ENCODE measurements around the gene QTRT2. TPM values are rescaled to one million over a fixed set of nuclear protein-coding genes. Genes with fewer than 3 reads are reported as not detected.
A peak's percentile ranks its signal among the peaks of the same experiment; 100 is the strongest.

Gene QTRT2
- total RNA-seq, 2 experiments from 2014 or later, result 23.0 to 27.8 TPM

DNA sequence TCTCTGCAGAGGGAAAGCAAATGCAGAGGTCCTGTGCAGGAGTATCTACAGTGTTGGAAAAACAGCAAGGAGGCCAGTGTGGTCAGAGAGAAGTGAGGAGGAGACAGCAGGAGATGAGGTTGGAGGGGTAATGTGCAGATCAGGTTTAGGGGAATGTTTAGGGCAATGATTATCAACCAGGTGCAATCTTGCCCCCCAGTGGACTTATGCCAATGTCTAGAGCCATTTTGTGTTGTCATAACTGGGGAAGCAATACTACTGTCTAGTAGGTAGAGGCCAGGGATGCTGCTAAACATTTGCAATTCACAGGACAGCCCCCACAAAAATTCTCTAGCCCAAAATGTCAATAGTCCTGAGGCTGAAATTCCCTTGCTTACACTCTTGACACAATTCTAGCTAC, 13.3 kb upstream of the QTRT2 start:
- no peaks in the 10 kb centered on the region for H3K27me3 Mint-ChIP-seq (ENCODE audit: low read depth)
- peaks cover 3% of the 10 kb centered on the region for H3K36me3 Mint-ChIP-seq (ENCODE audit: low read depth)
- CTCF ChIA-PET, result no interaction called here
- H3K4me3 Mint-ChIP-seq, result no peak overlapping the region
- no peaks in the 10 kb centered on the region for H3K4me1 Mint-ChIP-seq (ENCODE audit: low read depth)
- intact Hi-C loops (cut with micrococcal nuclease), result no loop called here
- no peak overlapping the region for H3K27ac Mint-ChIP-seq
- H3K9me3 Mint-ChIP-seq, result peaks cover 1% of the 10 kb centered on the region
- DNase-seq, result no peak

DNA sequence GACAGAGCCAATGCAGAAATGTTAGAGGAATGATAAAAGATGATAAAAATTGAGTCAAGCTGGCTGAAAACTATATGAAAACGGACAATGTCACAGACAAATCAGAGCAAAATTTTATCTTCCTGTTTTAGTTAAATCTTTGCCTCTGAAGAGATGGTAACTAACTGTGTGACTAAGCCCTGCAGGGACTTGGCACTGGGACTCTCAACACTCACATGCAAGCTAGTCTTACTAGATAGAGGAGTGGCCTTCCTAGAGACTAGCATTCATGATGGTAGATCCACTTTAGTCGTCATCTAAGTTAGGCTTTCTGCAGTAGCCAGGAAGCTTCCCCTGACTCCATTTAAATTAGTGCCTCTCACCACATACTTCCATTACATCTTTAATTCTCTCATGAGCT, 4.3 kb upstream of the QTRT2 start:
- H3K27ac Mint-ChIP-seq, result no peak overlapping the region
- no peak for DNase-seq
- CTCF ChIA-PET, result interaction anchor here (0.8 to 1.1 kb wide), 3 partner anchors 12 to 306 kb away, joined by 3 read pairs; partner anchors contain the start of gene ATP6V1A
- intact Hi-C loops (cut with micrococcal nuclease), result no loop called here
- peaks cover 5% of the 10 kb centered on the region for H3K4me1 Mint-ChIP-seq (ENCODE audit: low read depth)
- H3K9me3 Mint-ChIP-seq, result no peaks in the 10 kb centered on the region
- H3K4me3 Mint-ChIP-seq, result no peak overlapping the region
- no peaks in the 10 kb centered on the region for H3K27me3 Mint-ChIP-seq (ENCODE audit: low read depth)
- no peaks in the 10 kb centered on the region for H3K36me3 Mint-ChIP-seq (ENCODE audit: low read depth)

DNA sequence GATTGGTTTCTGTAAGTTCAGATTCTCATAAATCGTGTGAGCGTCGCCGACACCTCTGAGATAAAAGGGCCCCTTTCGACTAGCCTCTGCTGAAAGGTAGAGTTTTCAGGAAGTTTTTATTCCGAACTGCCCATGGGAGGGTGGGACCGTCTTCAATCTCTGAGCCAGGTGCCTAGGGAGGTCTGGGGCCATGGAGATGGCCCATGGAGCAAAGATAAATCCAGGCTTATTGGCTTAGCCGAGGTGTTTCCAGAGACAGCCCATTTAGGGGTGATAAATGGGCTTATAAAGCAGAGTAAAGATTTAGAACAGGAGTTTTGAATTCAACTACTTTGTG, 442 bp downstream of the QTRT2 start:
- H3K36me3 Mint-ChIP-seq (ENCODE audit: low read depth), result peaks cover 4% of the 10 kb centered on the region
- no peaks in the 10 kb centered on the region for H3K27me3 Mint-ChIP-seq (ENCODE audit: low read depth)
- CTCF ChIA-PET, result no interaction called here
- DNase-seq, result no peak
- H3K27ac Mint-ChIP-seq, result peak overlapping the region; percentile 95
- peaks cover 42% of the 10 kb centered on the region for H3K4me1 Mint-ChIP-seq (ENCODE audit: low read depth)
- intact Hi-C loops (cut with micrococcal nuclease), result loop anchor here (5.0 kb wide), 1 partner anchor 525 kb away; the partner anchor contains the start of gene SIDT1
- peak overlapping the region; percentile 97 for H3K4me3 Mint-ChIP-seq
- H3K9me3 Mint-ChIP-seq, result no peaks in the 10 kb centered on the region

- Mint-ChIP-seq H3K4me1 (ENCODE audit: low read depth) (peaks cover 51% of the 10 kb centered on the region), H3K27me3 (ENCODE audit: low read depth) (no peaks in the 10 kb centered on the region), H3K27ac (no peak overlapping the region), H3K36me3 (ENCODE audit: low read depth) (peaks cover 5% of the 10 kb centered on the region), H3K4me3 (peak overlapping the region; percentile 25), H3K9me3 (no peaks in the 10 kb centered on the region)
- CTCF ChIA-PET, result no interaction called here
- DNase-seq, result no peak
- intact Hi-C loops (cut with micrococcal nuclease), result loop anchor here (5.0 kb wide), 1 partner anchor 526 kb away; the partner anchor contains the start of gene SIDT1
Observed at GRCh38 chr3:114058646-114059045, 2.1 kb downstream of the QTRT2 start.

- H3K36me3 Mint-ChIP-seq (ENCODE audit: low read depth), result peaks cover 18% of the 10 kb centered on the region
- H3K27me3 Mint-ChIP-seq (ENCODE audit: low read depth), result no peaks in the 10 kb centered on the region
- no peak for DNase-seq
- no peak overlapping the region for H3K27ac Mint-ChIP-seq
- no peaks in the 10 kb centered on the region for H3K9me3 Mint-ChIP-seq
- H3K4me1 Mint-ChIP-seq (ENCODE audit: low read depth), result peaks cover 46% of the 10 kb centered on the region
- H3K4me3 Mint-ChIP-seq, result no peak overlapping the region
- CTCF ChIA-PET, result no interaction called here
- intact Hi-C loops (cut with micrococcal nuclease), result no loop called here
Observed at GRCh38 chr3:114060906-114061655, 4.5 kb downstream of the QTRT2 start.

DNA sequence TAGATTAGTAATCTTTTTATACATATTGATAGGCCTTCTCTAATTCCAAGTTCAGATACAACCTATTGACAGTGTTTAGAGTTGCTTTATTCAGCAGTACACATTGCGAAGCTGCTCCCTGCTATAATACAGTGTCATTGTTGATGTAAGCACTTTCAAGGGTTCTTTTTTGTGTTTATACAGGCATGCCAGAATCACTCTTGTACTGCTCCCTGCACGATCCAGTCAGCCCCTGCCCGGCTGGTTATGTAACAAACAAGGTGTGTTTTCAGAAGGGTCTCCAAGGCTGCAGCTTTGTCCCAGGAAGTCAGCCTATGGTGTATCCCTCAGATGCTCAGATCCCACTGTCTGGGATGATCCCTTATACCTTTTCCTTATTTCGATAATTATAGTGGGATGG, 11.3 kb downstream of the QTRT2 start:
- CTCF ChIA-PET, result no interaction called here
- DNase-seq, result no peak
- no peaks in the 10 kb centered on the region for H3K9me3 Mint-ChIP-seq
- no peak overlapping the region for H3K4me3 Mint-ChIP-seq
- no peak overlapping the region for H3K27ac Mint-ChIP-seq
- intact Hi-C loops (cut with micrococcal nuclease), result no loop called here
- H3K27me3 Mint-ChIP-seq (ENCODE audit: low read depth), result no peaks in the 10 kb centered on the region
- H3K4me1 Mint-ChIP-seq (ENCODE audit: low read depth), result peaks cover 2% of the 10 kb centered on the region
- H3K36me3 Mint-ChIP-seq (ENCODE audit: low read depth), result peaks cover 37% of the 10 kb centered on the region

DNA sequence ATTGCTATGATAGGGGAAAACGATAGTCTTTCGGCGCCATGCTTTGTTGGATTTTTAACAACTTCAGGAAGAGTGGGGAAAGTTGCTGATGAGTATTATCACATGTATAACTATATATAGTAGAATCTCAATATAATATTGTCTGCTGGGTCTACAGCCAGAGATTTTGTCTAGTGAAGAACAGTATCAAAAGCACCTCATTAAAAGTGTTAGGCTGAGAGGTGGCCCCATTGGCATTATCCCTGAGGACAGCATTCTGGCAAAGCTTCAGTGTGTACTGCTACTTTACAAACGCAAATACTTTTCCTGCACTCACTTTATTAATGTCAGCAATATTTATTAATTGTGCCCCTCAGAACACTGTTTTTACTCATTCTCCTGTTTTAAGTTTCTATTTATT, 11.8 kb downstream of the QTRT2 start:
- Mint-ChIP-seq H3K4me1 (ENCODE audit: low read depth) (no peaks in the 10 kb centered on the region), H3K4me3 (no peak overlapping the region), H3K9me3 (no peaks in the 10 kb centered on the region), H3K27ac (no peak overlapping the region), H3K27me3 (ENCODE audit: low read depth) (no peaks in the 10 kb centered on the region), H3K36me3 (ENCODE audit: low read depth) (peaks cover 40% of the 10 kb centered on the region)
- DNase-seq, result no peak
- CTCF ChIA-PET, result no interaction called here
- intact Hi-C loops (cut with micrococcal nuclease), result no loop called here

DNA sequence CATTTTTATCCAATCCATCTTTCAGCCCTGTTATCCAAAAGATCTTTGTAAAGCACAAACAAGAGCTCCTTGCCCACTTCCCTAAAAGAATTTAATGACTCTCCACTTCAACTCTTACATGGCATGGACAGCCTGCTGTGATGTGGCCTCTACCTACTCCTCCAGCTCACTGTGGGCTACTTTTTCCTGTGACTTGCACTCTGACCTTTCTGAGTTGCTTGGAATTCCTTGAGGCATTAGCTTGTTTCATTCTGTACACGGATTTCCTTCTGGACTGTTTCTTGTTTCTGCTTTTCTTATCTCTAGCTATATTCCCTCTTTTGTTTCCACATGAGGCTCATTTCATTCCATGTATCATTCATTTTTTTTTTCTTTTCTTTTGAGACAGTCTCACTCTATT, 15.2 kb downstream of the QTRT2 start:
- Mint-ChIP-seq H3K4me3 (no peak overlapping the region), H3K36me3 (ENCODE audit: low read depth) (peaks cover 46% of the 10 kb centered on the region), H3K4me1 (ENCODE audit: low read depth) (no peaks in the 10 kb centered on the region), H3K27ac (no peak overlapping the region), H3K9me3 (no peaks in the 10 kb centered on the region), H3K27me3 (ENCODE audit: low read depth) (no peaks in the 10 kb centered on the region)
- CTCF ChIA-PET, result no interaction called here
- DNase-seq, result no peak
- intact Hi-C loops (cut with micrococcal nuclease), result no loop called here

DNA sequence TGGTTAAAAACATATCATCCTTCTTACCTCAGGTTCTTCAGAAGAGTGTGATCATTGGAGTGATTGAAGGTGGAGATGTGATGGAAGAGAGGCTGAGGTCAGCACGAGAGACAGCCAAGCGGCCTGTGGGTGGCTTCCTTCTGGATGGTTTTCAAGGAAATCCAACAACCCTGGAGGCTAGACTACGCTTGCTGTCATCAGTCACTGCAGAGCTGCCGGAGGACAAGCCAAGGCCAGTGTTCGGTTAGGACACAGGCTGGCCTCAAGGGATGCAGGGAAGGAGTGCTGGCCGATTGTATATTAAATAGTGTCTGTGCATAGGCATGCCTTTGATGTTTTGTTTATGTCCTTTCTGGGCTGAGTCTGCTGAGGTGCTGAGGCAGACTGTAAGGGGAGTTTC, 20.2 kb downstream of the QTRT2 start:
- Mint-ChIP-seq H3K36me3 (ENCODE audit: low read depth) (peaks cover 59% of the 10 kb centered on the region), H3K4me3 (no peak overlapping the region), H3K4me1 (ENCODE audit: low read depth) (no peaks in the 10 kb centered on the region), H3K9me3 (no peaks in the 10 kb centered on the region), H3K27ac (no peak overlapping the region), H3K27me3 (ENCODE audit: low read depth) (no peaks in the 10 kb centered on the region)
- intact Hi-C loops (cut with micrococcal nuclease), result no loop called here
- CTCF ChIA-PET, result no interaction called here
- DNase-seq, result no peak

- DNase-seq, result no peak
- Mint-ChIP-seq H3K4me3 (no peak overlapping the region), H3K9me3 (no peaks in the 10 kb centered on the region), H3K4me1 (ENCODE audit: low read depth) (no peaks in the 10 kb centered on the region), H3K27me3 (ENCODE audit: low read depth) (no peaks in the 10 kb centered on the region), H3K27ac (no peak overlapping the region), H3K36me3 (ENCODE audit: low read depth) (peaks cover 57% of the 10 kb centered on the region)
- CTCF ChIA-PET, result interaction anchor here (1.5 kb wide), 1 partner anchor 233 kb away, joined by 3 read pairs; no protein-coding TSS in a partner anchor
- intact Hi-C loops (cut with micrococcal nuclease), result no loop called here
Observed at GRCh38 chr3:114078126-114078525, 21.6 kb downstream of the QTRT2 start.

DNA sequence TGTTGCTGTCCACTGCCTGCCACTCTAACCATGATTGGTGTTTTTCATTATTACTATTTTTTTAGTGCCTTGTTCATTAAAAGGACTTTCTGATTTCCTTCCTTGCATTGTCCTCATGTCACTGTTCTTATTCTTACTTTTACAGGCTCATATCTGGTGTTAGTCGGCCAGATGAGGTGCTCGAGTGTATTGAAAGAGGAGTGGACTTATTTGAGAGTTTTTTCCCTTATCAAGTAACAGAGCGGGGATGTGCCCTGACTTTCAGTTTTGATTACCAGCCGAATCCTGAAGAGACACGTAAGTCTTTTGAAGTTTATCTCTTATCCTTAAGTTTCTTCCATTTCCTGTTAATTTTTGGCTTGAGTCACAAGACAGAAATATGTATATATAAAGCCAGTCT, 23.2 kb downstream of the QTRT2 start:
- H3K27ac Mint-ChIP-seq, result no peak overlapping the region
- intact Hi-C loops (cut with micrococcal nuclease), result no loop called here
- H3K9me3 Mint-ChIP-seq, result no peaks in the 10 kb centered on the region
- CTCF ChIA-PET, result no interaction called here
- no peak overlapping the region for H3K4me3 Mint-ChIP-seq
- H3K36me3 Mint-ChIP-seq (ENCODE audit: low read depth), result peaks cover 56% of the 10 kb centered on the region
- H3K4me1 Mint-ChIP-seq (ENCODE audit: low read depth), result no peaks in the 10 kb centered on the region
- DNase-seq, result no peak
- no peaks in the 10 kb centered on the region for H3K27me3 Mint-ChIP-seq (ENCODE audit: low read depth)

- Mint-ChIP-seq H3K27me3 (ENCODE audit: low read depth) (no peaks in the 10 kb centered on the region), H3K9me3 (no peaks in the 10 kb centered on the region), H3K27ac (no peak overlapping the region), H3K36me3 (ENCODE audit: low read depth) (peaks cover 56% of the 10 kb centered on the region), H3K4me1 (ENCODE audit: low read depth) (no peaks in the 10 kb centered on the region), H3K4me3 (no peak overlapping the region)
- DNase-seq, result no peak
- CTCF ChIA-PET, result no interaction called here
- intact Hi-C loops (cut with micrococcal nuclease), result no loop called here
Observed at GRCh38 chr3:114080201-114080600, 23.7 kb downstream of the QTRT2 start.

DNA sequence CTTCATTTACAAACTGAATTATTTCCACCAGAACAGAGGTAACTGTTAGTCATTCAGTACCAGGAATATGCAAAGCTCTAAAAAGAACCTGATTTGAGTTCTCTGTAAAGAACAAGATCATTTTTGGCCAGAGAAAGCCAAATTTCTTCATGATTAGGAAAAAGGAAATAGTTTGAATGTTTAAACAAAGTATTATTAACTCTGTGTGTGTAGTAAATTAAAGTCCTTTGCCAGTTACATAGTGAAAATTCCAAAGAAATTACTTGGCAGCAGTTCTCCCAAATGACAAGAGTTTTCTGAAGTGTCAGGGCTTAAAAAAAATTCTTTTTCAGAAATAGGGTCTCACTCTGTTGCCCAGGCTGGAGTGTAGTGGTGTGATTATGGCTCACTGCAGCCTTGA, 24.5 kb downstream of the QTRT2 start:
- H3K27me3 Mint-ChIP-seq (ENCODE audit: low read depth), result no peaks in the 10 kb centered on the region
- no peaks in the 10 kb centered on the region for H3K4me1 Mint-ChIP-seq (ENCODE audit: low read depth)
- peaks cover 59% of the 10 kb centered on the region for H3K36me3 Mint-ChIP-seq (ENCODE audit: low read depth)
- no peak for DNase-seq
- no peak overlapping the region for H3K4me3 Mint-ChIP-seq
- no peaks in the 10 kb centered on the region for H3K9me3 Mint-ChIP-seq
- intact Hi-C loops (cut with micrococcal nuclease), result no loop called here
- H3K27ac Mint-ChIP-seq, result no peak overlapping the region
- CTCF ChIA-PET, result interaction anchor here (1.4 kb wide), 1 partner anchor 9 kb away, joined by 3 read pairs; no protein-coding TSS in a partner anchor

Measured in activated naive CD4-positive, alpha-beta T cell treated with anti-CD3 and anti-CD28 coated beads for 36 hours (primary cell).